ENCODE data around the gene SLC39A11. TPM values are rescaled to one million over a fixed set of nuclear protein-coding genes. Genes with fewer than 3 reads are reported as not detected.

SLC39A11 gene
- total and polyA plus RNA-seq, 2 of the 13 experiments (the other 11 are each of a cell fraction or from before 2014, with no cell fraction given), result 17.2 to 31.5 TPM

DNA sequence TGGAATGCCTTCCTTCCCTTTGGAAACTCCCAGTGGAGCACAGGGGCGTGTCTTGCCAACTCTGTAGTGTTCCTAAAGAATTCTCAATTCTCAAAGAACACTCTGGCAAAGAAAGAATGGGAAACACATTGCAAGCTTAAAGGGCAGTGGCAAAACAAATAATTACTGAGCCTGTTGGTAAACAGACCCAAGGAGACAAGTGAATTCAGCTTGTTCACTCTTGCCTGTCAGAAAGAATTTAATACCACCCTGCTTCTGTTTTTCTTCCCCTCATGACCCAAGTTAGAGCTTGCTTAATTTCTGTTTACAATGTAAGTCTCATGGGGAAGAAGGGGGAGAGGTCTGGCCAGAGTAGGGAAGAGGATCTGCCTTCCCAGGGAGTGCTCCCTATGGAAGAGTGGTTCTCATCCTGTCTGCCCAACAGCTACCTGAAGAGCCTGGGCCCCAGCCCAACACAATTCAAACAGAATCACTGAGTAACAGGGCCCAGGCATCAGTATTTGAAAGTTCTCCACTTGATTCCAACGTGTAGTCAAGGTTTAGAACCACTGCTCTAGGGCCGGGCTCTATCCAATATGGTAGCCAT, 386.0 kb downstream of the SLC39A11 start (continued):
- TF ChIP-seq CREB1 (IDR thresholded peaks at IDR 0.05) (no peak), CREB1 (CRISPR knock-in tag; IDR thresholded peaks at IDR 0.05) (no peak), KMT2A (CRISPR knock-in tag; IDR thresholded peaks at IDR 0.05) (no peak), U2AF1 (optimal IDR thresholded peaks at IDR 0.05; ENCODE audit: low read depth, low read length) (no peak), ZNF263 (CRISPR knock-in tag; IDR thresholded peaks at IDR 0.05) (peak; percentile 98), SOX6 (IDR thresholded peaks at IDR 0.05) (no peak), SOX6 (CRISPR knock-in tag; IDR thresholded peaks at IDR 0.05) (peak; percentile 27; the same call in 1 of the 2 replicates), BCL6 (CRISPR knock-in tag; IDR thresholded peaks at IDR 0.05) (peak; percentile 51), GATAD2A (CRISPR knock-in tag; IDR thresholded peaks at IDR 0.05) (peak; percentile 67), FOXA3 (CRISPR knock-in tag; IDR thresholded peaks at IDR 0.05) (peak; percentile 41; the same call in 1 of the 2 replicates), TBL1XR1 (IDR thresholded peaks at IDR 0.05; ENCODE audit: borderline replicate concordance, low read length, partially characterized antibody) (no peak)
- TF ChIP-seq, protein P1, sequence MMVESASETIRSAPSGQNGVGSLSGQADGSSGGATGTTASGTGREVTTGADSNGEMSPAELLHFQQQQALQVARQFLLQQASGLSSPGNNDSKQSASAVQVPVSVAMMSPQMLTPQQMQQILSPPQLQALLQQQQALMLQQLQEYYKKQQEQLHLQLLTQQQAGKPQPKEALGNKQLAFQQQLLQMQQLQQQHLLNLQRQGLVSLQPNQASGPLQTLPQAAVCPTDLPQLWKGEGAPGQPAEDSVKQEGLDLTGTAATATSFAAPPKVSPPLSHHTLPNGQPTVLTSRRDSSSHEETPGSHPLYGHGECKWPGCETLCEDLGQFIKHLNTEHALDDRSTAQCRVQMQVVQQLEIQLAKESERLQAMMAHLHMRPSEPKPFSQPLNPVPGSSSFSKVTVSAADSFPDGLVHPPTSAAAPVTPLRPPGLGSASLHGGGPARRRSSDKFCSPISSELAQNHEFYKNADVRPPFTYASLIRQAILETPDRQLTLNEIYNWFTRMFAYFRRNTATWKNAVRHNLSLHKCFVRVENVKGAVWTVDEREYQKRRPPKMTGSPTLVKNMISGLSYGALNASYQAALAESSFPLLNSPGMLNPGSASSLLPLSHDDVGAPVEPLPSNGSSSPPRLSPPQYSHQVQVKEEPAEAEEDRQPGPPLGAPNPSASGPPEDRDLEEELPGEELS (CRISPR knock-in tag; IDR thresholded peaks at IDR 0.05), result peak; percentile 36; the same call in 1 of the 2 replicates

- CTCF ChIA-PET (ENCODE audit: low intra/inter-chr PET ratio, low total read pairs), result no interaction called here
- in situ Hi-C loops (cut with HindIII; ENCODE audit: extremely low pct_ligation_motif_present, low pct_unique_long_range_greater_than_20kb) (no loop called here), intact Hi-C loops (cut with micrococcal nuclease; ENCODE audit: unreplicated experiment) (no loop called here)
- no peak for ATAC-seq
- H3K79me2 ChIP-seq (ENCODE audit: insufficient read depth, low read length), result no peaks in the 10 kb centered on the region
- TF ChIP-seq GATA4 (IDR thresholded peaks at IDR 0.05; ENCODE audit: borderline replicate concordance, low read depth), result no peak
- no peak overlapping the region for H3K4me2 ChIP-seq (ENCODE audit: low read depth, low read length)
- peaks cover 35% of the 10 kb centered on the region for H3K4me1 ChIP-seq (ENCODE audit: insufficient read depth, low read length)
- no peak for DNase-seq (ENCODE audit: low spot score)
- POLR2A ChIA-PET, result interaction anchor here (0.6 to 1.2 kb wide), 4 partner anchors 8 to 113 kb away, joined by 3 to 4 read pairs (median 3); no protein-coding TSS in a partner anchor
- H2AFZ ChIP-seq (ENCODE audit: low read length), result no peak overlapping the region
- H3K9ac ChIP-seq (ENCODE audit: insufficient read depth, low read depth, low read length), result no peak overlapping the region
- H3K27ac ChIP-seq (ENCODE audit: extremely low read length, insufficient read depth, low read length), result no peak overlapping the region
- H3K9me3 ChIP-seq (ENCODE audit: low read length), result peaks cover 10% of the 10 kb centered on the region; the same call in 1 of the 2 replicates
- FAIRE-seq, result no peak
- no peaks in the 10 kb centered on the region for H3K27me3 ChIP-seq (ENCODE audit: control insufficient read depth in 1 of 2, insufficient read depth in 2 of 2, low read length in 2 of 2)
- no peaks in the 10 kb centered on the region for H4K20me1 ChIP-seq (ENCODE audit: insufficient read depth, low read length)
- no peak overlapping the region for H3K4me3 ChIP-seq (replicated peaks in 1 of 3; ENCODE audit: insufficient read depth in 1 of 3, low read depth in 2 of 3, low read length in 3 of 3)
- no TSS peak for BruUV-seq (replicated peaks)
- 89% methylated on average over 5 of the region's 5 CpGs for WGBS (ENCODE audit: low lambda C conversion rate)
- H3K36me3 ChIP-seq (replicated peaks in 1 of 2; ENCODE audit: control insufficient read depth in 1 of 2, insufficient read depth in 2 of 2, low read length in 2 of 2), result no peaks in the 10 kb centered on the region
Measured at GRCh38 chr17:72705905-72706395, 386.5 kb downstream of the SLC39A11 start.

Measured in HepG2 (cell line).